ENCODE results near the gene SVIL. TPM values are rescaled to one million over a fixed set of nuclear protein-coding genes. Genes with fewer than 3 reads are reported as not detected.

Gene SVIL
- total RNA-seq, 1 donor from 2014 or later, result 302 TPM

- ATAC-seq (no peak), DNase-seq (no peak)
- intact Hi-C loops (cut with micrococcal nuclease), result no loop called here
These were observed 217.4 kb downstream of the SVIL start for GRCh38 chr10:29417324-29417723.

GRCh38 chr10:29415876-29416275 is 218.9 kb downstream of the SVIL start:
- intact Hi-C loops (cut with micrococcal nuclease), result no loop called here
- DNase-seq (no peak), ATAC-seq (no peak)

GRCh38 chr10:29414501-29414900 is 220.3 kb downstream of the SVIL start:
- ATAC-seq (no peak), DNase-seq (no peak)
- intact Hi-C loops (cut with micrococcal nuclease), result no loop called here

- DNase-seq, result no peak
- intact Hi-C loops (cut with micrococcal nuclease), result no loop called here
- ATAC-seq, result no peak
These were observed 222.3 kb downstream of the SVIL start for GRCh38 chr10:29412485-29412884.

- DNase-seq (no peak), ATAC-seq (no peak)
- intact Hi-C loops (cut with micrococcal nuclease), result no loop called here
These were observed 223.0 kb downstream of the SVIL start for GRCh38 chr10:29411666-29412315.

- DNase-seq, result peak; percentile 90
- peak; percentile 97 for ATAC-seq
- intact Hi-C loops (cut with micrococcal nuclease), result no loop called here
These were observed 225.3 kb downstream of the SVIL start for GRCh38 chr10:29409241-29410054.

GRCh38 chr10:29408847-29409240 is 225.9 kb downstream of the SVIL start:
- ATAC-seq, result no peak
- intact Hi-C loops (cut with micrococcal nuclease), result no loop called here
- DNase-seq, result no peak

Small RNA genes within 50 kb of the gene (microRNA-seq; reads per million reads assigned to microRNA genes)
- gene MIR604 (ENCODE audit: borderline number of aligned reads) (not detected), gene MIR938 (ENCODE audit: borderline number of aligned reads) (not detected)

Data from left ventricle myocardium superior (tissue), 1 donor.